A673 (cell line): Measurements from ENCODE around the gene NFATC1.

Experiments used
- CTCF ChIP-seq: fragments of 300-800, 200-600 bp; sonication (generic); conservative IDR thresholded peaks from 2 replicates; pipeline ENCODE4 v1.5.1; 2017; ENCODE audit warnings: low read depth, mild to moderate bottlenecking, antibody characterized with exemption, low read length, moderate library complexity, mixed read lengths
- EZH2 ChIP-seq: fragments of 200-600 bp; sonication (generic); IDR thresholded peaks from 2 replicates; pipeline ENCODE4 v1.6.1; 2017; ENCODE audit warnings: borderline replicate concordance, low read depth, mild to moderate bottlenecking, mixed read lengths, antibody characterized with exemption, low read length; ENCODE audit not compliant: poor library complexity, severe bottlenecking

DNA sequence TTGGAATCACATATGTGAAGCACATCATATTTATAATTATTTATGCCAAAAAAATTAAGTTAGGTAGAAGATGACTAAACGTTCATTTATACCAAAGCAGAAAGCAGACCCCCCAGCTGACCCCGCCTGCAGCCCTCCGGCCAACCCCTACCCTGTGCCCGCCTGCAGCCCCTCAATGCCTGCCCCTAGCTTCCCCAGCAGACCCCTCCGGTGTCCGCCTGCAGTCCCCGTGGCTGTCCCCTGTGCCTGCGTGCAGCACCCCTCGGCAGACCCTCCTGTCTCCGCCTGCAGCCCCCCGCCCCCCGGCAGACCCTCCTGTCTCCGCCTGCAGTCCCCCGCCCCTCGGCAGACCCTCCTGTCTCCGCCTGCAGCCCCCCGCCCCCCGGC is 136.2 kb downstream of the NFATC1 start:
- TF ChIP-seq CTCF: no peak
- TF ChIP-seq EZH2: no peak
